Smooth muscle cell of the brain vasculature (primary cell): ENCODE data around the gene HDAC4.

Experiments
- DNase-seq: peaks from one replicate; pipeline ENCODE4 v3.0.0-alpha.2; 2012; ENCODE audit warnings: low read depth, low spot score

HDAC4 gene

GRCh38 chr2:239156516-239157265 is 244.1 kb downstream of the HDAC4 start:
- DNase-seq, result no peak

- DNase-seq, result no peak
These were observed 244.9 kb downstream of the HDAC4 start for GRCh38 chr2:239155806-239156480.

- no peak for DNase-seq
These were observed 245.6 kb downstream of the HDAC4 start for GRCh38 chr2:239154971-239155805.

GRCh38 chr2:239153806-239154591 is 246.8 kb downstream of the HDAC4 start:
- no peak for DNase-seq

- DNase-seq, result no peak
These were observed 247.9 kb downstream of the HDAC4 start for GRCh38 chr2:239152916-239153305.

- no peak for DNase-seq
These were observed 248.4 kb downstream of the HDAC4 start for GRCh38 chr2:239152239-239152915.

GRCh38 chr2:239151201-239152131 is 249.4 kb downstream of the HDAC4 start:
- no peak for DNase-seq

GRCh38 chr2:239150125-239151011 is 250.5 kb downstream of the HDAC4 start:
- no peak for DNase-seq

GRCh38 chr2:239149501-239149900 is 251.3 kb downstream of the HDAC4 start:
- DNase-seq, result no peak

GRCh38 chr2:239148495-239149200 is 252.2 kb downstream of the HDAC4 start:
- DNase-seq, result no peak

GRCh38 chr2:239147376-239147775 is 253.4 kb downstream of the HDAC4 start:
- DNase-seq, result no peak

GRCh38 chr2:239146741-239147181 is 254.1 kb downstream of the HDAC4 start:
- no peak for DNase-seq

- no peak for DNase-seq
These were observed 254.7 kb downstream of the HDAC4 start for GRCh38 chr2:239146011-239146641.

GRCh38 chr2:239145601-239146000 is 255.2 kb downstream of the HDAC4 start:
- no peak for DNase-seq

- DNase-seq, result no peak
These were observed 255.7 kb downstream of the HDAC4 start for GRCh38 chr2:239145106-239145505.

GRCh38 chr2:239144713-239144999 is 256.2 kb downstream of the HDAC4 start:
- no peak for DNase-seq

- DNase-seq, result peak; percentile 29
These were observed 256.7 kb downstream of the HDAC4 start for GRCh38 chr2:239143858-239144712.
